GM23248 (cell line): Measurements from ENCODE around the gene HYAL4. TPM values are rescaled to one million over a fixed set of nuclear protein-coding genes. Genes with fewer than 3 reads are reported as not detected.

ENCODE experiments used
- DNase-seq: peaks from one replicate; pipeline ENCODE4 v3.0.0-alpha.2; 2015
- H2AFZ ChIP-seq: fragments of 200-600 bp; sonication (generic); 2 replicates; pipeline ENCODE4 v1.6.1; 2016; ENCODE audit warnings: antibody characterized with exemption
- H3F3A ChIP-seq: fragments of 200-600 bp; sonication (generic); 2 replicates; pipeline ENCODE4 v1.6.1; 2016; ENCODE audit warnings: mild to moderate bottlenecking, antibody characterized with exemption, mixed run types; ENCODE audit not compliant: insufficient read depth
- H3K27ac ChIP-seq: fragments of 200-600 bp; sonication (generic); 2 replicates; pipeline ENCODE4 v1.5.1; 2016; ENCODE audit warnings: mild to moderate bottlenecking
- H3K27me3 ChIP-seq: fragments of 200-600 bp; sonication (generic); replicated peaks from 2 replicates; pipeline ENCODE4 v1.6.1; 2016; ENCODE audit warnings: mild to moderate bottlenecking; ENCODE audit not compliant: insufficient read depth
- H3K36me3 ChIP-seq: fragments of 200-600 bp; sonication (generic); 2 replicates; pipeline ENCODE4 v1.6.1; 2016; ENCODE audit warnings: low read depth, mild to moderate bottlenecking
- H3K4me1 ChIP-seq: fragments of 200-600 bp; sonication (generic); 2 replicates; pipeline ENCODE4 v1.6.1; 2016; ENCODE audit warnings: mild to moderate bottlenecking; ENCODE audit not compliant: insufficient read depth
- H3K4me2 ChIP-seq: fragments of 200-600 bp; sonication (generic); one replicate; pipeline ENCODE4 v1.6.1; 2016; ENCODE audit warnings: mild to moderate bottlenecking; ENCODE audit not compliant: unreplicated experiment
- H3K4me3 ChIP-seq: fragments of 200-600 bp; sonication (generic); 2 replicates; pipeline ENCODE4 v1.5.1; 2016; ENCODE audit warnings: mild to moderate bottlenecking
- H3K79me2 ChIP-seq: fragments of 200-600 bp; sonication (generic); 2 replicates; pipeline ENCODE4 v1.6.1; 2016; ENCODE audit warnings: mild to moderate bottlenecking; ENCODE audit not compliant: insufficient read depth
- H3K9ac ChIP-seq: fragments of 200-600 bp; sonication (generic); 2 replicates; pipeline ENCODE4 v1.6.1; 2016; ENCODE audit warnings: mild to moderate bottlenecking
- H3K9me2 ChIP-seq: fragments of 200-600 bp; sonication (generic); 2 replicates; pipeline ENCODE4 v1.6.1; 2016; ENCODE audit warnings: mixed run types, mild to moderate bottlenecking, moderate library complexity; ENCODE audit not compliant: insufficient read depth
- H3K9me3 ChIP-seq: fragments of 200-600 bp; sonication (generic); one replicate; pipeline ENCODE4 v1.6.1; 2017; ENCODE audit warnings: low read depth
- H4K20me1 ChIP-seq: fragments of 200-600 bp; sonication (generic); 2 replicates; pipeline ENCODE4 v1.6.0; 2016; ENCODE audit not compliant: insufficient read depth
- EZH2 ChIP-seq: fragments of 200-600 bp; sonication (generic); IDR thresholded peaks from 2 replicates; pipeline ENCODE4 v1.6.1; 2018; ENCODE audit warnings: antibody characterized with exemption, mild to moderate bottlenecking; ENCODE audit not compliant: insufficient read depth, poor library complexity, severe bottlenecking
- EZH2phosphoT487 ChIP-seq: fragments of 200-600 bp; sonication (generic); IDR thresholded peaks from 2 replicates; pipeline ENCODE4 v1.6.1; 2018; ENCODE audit warnings: antibody characterized with exemption, moderate library complexity, mild to moderate bottlenecking, low read depth; ENCODE audit not compliant: insufficient read depth
- WGBS, 2 experiments: methylation state at CpG; one replicate each; pipeline ENCODE4 v1.1.6; 2015 to 2017; ENCODE audit warnings: low lambda C conversion rate in 2 of 2, low coverage in 1 of 2; ENCODE audit errors: missing lambda C conversion rate in 2 of 2; 5-methylcytosine and 5-hydroxymethylcytosine counted together
- in situ Hi-C: fragments of 300-500 bp; cut with MboI; formaldehyde crosslinking; loops from 2 replicates; pipeline ENCODE4 v1.15.0; 2020
- polyA plus RNA-seq: library from polyadenylated mRNA; unstranded; fragments of >200 nt; fragmentation: Nextera tagmentation; extraction: Ambion mirVana; gene quantifications from 2 replicates; pipeline ENCODE4 v1.2.1, GENCODE V29; 2016
- total RNA-seq: library from RNA; depleted of rRNA; stranded (reverse); fragments of >200 nt; shearing (Covaris generic); gene quantifications from 2 replicates; pipeline ENCODE4 v1.2.3, GENCODE V29; 2014

The HYAL4 gene
- total and polyA plus RNA-seq, 2 experiments from 2014 or later = not detected

DNA sequence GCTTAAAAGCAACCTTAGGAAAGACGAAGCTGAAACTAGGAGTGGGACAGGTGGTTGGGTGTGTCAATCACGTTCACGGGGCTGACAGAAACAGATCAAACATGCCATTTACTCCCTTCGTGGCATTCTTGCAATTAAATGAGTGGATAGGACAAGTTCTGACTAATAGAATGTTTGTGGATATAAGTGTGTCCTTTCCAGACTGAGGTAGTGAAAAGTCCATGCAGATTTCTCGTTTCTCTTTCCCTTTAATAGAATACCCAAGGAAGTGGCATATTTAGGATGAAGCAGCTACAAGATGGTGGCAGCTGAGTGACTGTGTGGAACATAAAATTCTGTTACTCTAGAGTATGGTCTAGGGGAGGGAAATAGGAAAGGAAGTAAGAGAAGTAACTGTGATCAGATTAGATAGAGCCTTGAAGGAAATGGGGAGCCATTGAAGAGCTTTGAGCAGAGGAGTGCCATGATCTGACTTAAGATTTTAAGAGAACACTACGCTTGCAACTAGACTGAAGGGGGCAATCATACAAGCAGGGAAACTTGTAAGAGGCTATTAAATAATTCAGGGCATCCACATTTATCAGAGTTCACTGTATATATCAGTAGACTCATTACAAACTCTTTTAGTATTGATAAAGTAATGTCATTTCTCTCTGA is 46.3 kb upstream of the HYAL4 start:
- Histone ChIP-seq H3K4me3 (no peak overlapping the region), H3K27me3 (peaks cover 1% of the 10 kb centered on the region; the same call in 1 of the 2 replicates), H3K36me3 (no peaks in the 10 kb centered on the region), H3K9me2 (no peaks in the 10 kb centered on the region), H3K9me3 (no peaks in the 10 kb centered on the region), H3F3A (no peaks in the 10 kb centered on the region), H3K27ac (no peak overlapping the region), H2AFZ (no peak overlapping the region), H3K79me2 (no peaks in the 10 kb centered on the region), H3K9ac (no peak overlapping the region), H3K4me2 (no peak overlapping the region), H4K20me1 (no peaks in the 10 kb centered on the region), H3K4me1 (0 out of 2 replicates have a peak, but pooled peaks cover 3% of the 10 kb centered on the region)
- in situ Hi-C loops = no loop called here
- no peak for DNase-seq
- no peak for TF ChIP-seq EZH2
- no peak for TF ChIP-seq EZH2phosphoT487
- WGBS, 2 experiments = 58 to 65% methylated on average over 6 of the region's 6 CpGs

DNA sequence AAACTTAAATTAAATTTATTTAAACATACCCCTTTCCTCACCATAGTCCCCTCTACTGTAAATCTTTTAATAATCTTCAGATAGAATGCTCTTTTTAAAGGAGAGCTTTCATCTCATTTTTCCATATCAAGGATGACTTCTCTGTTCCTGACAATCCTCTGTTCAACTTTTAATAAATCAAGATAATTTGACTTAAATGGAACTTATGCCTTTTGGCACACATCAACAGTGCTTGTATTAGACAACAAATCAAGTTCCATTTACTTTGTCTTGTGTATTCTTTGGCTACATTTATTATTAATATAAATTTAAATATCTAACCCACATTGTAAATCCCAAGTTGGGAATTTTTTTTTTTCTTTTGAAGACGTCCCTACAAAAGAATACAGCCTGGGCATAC is 42.7 kb upstream of the HYAL4 start:
- TF ChIP-seq EZH2phosphoT487 = no peak
- no peak for TF ChIP-seq EZH2
- no peak overlapping the region for H3K4me3 ChIP-seq
- H3K79me2 ChIP-seq = no peaks in the 10 kb centered on the region
- H3K27me3 ChIP-seq = no peaks in the 10 kb centered on the region
- H2AFZ ChIP-seq = no peak overlapping the region
- H3K9ac ChIP-seq = no peak overlapping the region
- H3K4me2 ChIP-seq = no peak overlapping the region
- no peaks in the 10 kb centered on the region for H4K20me1 ChIP-seq
- DNase-seq = no peak
- H3F3A ChIP-seq = no peaks in the 10 kb centered on the region
- WGBS, 2 experiments = 0% methylated on average over 1 of the region's 1 CpG
- H3K27ac ChIP-seq = no peak overlapping the region
- no peaks in the 10 kb centered on the region for H3K36me3 ChIP-seq
- in situ Hi-C loops = no loop called here
- no peaks in the 10 kb centered on the region for H3K9me2 ChIP-seq
- 0 out of 2 replicates have a peak, but pooled peaks cover 3% of the 10 kb centered on the region for H3K4me1 ChIP-seq
- no peaks in the 10 kb centered on the region for H3K9me3 ChIP-seq

DNA sequence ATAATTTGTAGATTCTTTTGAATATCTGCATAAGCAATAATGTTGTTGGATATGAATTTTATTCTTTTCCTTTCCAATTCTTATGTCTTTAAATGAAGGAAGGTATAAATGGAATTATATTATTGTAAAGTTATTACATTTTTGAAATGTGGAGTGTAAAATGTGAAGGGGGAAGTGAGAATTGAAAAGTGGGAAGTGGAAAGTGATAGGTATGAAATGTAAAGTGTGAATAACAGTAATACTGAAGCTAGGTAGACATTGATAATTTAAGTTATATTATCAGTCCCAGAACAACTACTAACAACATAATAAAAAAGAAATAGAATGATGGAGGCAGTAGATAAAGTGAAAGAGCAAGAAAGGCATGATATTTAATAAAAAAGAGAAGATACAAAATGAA is 39.7 kb upstream of the HYAL4 start:
- Histone ChIP-seq H3K27ac (no peak overlapping the region), H3K9me2 (no peaks in the 10 kb centered on the region), H4K20me1 (no peaks in the 10 kb centered on the region), H2AFZ (no peak overlapping the region), H3K4me1 (no peaks in the 10 kb centered on the region), H3K36me3 (no peaks in the 10 kb centered on the region), H3K9me3 (no peaks in the 10 kb centered on the region), H3F3A (no peaks in the 10 kb centered on the region), H3K27me3 (no peaks in the 10 kb centered on the region), H3K9ac (no peak overlapping the region), H3K79me2 (no peaks in the 10 kb centered on the region), H3K4me2 (no peak overlapping the region), H3K4me3 (no peak overlapping the region)
- no peak for DNase-seq
- in situ Hi-C loops = no loop called here
- TF ChIP-seq EZH2phosphoT487 (no peak), EZH2 (no peak)

DNA sequence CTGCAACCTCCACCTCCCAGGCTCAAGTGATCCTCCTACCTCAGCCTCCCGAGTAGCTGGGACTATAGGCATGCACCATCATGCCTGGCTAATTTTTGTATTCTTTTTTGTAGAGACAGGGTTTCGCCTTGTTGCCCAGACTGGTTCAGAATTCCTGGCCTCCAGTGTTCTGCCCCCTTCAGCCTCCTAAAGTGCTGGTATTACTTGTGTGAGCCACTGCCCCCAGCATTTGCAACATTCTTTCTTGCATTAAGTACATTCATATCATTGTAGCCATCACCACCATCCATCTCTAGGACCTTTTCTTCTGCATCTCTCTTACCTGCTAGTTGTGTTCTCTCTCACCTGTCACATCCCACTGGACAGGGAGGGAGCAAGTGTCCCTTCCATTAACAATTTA is 35.5 kb upstream of the HYAL4 start:
- H3K4me3 ChIP-seq = no peak overlapping the region
- no peaks in the 10 kb centered on the region for H3K9me3 ChIP-seq
- H3K4me1 ChIP-seq = no peaks in the 10 kb centered on the region
- no peaks in the 10 kb centered on the region for H3K79me2 ChIP-seq
- no peak overlapping the region for H3K27ac ChIP-seq
- no peaks in the 10 kb centered on the region for H3K27me3 ChIP-seq
- in situ Hi-C loops = no loop called here
- H4K20me1 ChIP-seq = no peaks in the 10 kb centered on the region
- H3F3A ChIP-seq = no peaks in the 10 kb centered on the region
- H3K4me2 ChIP-seq = no peak overlapping the region
- no peaks in the 10 kb centered on the region for H3K36me3 ChIP-seq
- no peak for TF ChIP-seq EZH2phosphoT487
- TF ChIP-seq EZH2 = no peak
- no peak for DNase-seq
- 5 to 13% methylated on average over 2 of the region's 2 CpGs for WGBS, 2 experiments
- H3K9me2 ChIP-seq = no peaks in the 10 kb centered on the region
- H3K9ac ChIP-seq = no peak overlapping the region
- no peak overlapping the region for H2AFZ ChIP-seq

DNA sequence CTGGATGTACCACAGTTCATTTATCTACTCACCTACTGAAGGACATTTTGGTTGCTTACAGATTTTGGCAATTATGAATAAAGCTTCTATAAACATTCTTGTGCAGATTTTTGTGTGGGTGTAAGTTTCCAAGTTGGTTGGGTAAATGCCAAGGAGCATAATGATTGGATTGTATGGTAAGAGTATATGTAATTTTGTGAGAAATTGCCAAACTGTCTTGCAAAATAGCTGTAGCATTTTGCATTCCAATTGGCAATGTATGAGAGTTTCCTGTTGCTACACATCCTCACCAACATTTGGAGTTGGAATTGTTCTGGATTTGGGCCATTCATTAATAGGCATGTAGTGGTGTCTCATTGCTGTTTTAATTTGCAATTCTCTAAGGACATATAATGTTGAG is 33.9 kb upstream of the HYAL4 start:
- Histone ChIP-seq H3F3A (no peaks in the 10 kb centered on the region), H3K27ac (no peak overlapping the region), H3K4me3 (no peak overlapping the region), H3K9me2 (no peaks in the 10 kb centered on the region), H3K36me3 (no peaks in the 10 kb centered on the region), H3K4me2 (no peak overlapping the region), H2AFZ (no peak overlapping the region), H3K27me3 (no peaks in the 10 kb centered on the region), H4K20me1 (no peaks in the 10 kb centered on the region), H3K9ac (no peak overlapping the region), H3K4me1 (no peaks in the 10 kb centered on the region), H3K9me3 (no peaks in the 10 kb centered on the region), H3K79me2 (no peaks in the 10 kb centered on the region)
- TF ChIP-seq EZH2 = no peak
- no peak for TF ChIP-seq EZH2phosphoT487
- DNase-seq = peak; percentile 4
- in situ Hi-C loops = no loop called here
